Fibroblast of lung (primary cell): ENCODE data around the gene HBM. TPM values are rescaled to one million over a fixed set of nuclear protein-coding genes. Genes with fewer than 3 reads are reported as not detected.
A peak's percentile ranks its signal among the peaks of the same experiment; 100 is the strongest.

Source experiments
- DNase-seq, 2 donors: peaks; one replicate each; pipeline versions ENCODE4 v3.0.0 to v3.0.0-alpha.2; 2010; ENCODE audit warnings: low read depth in 2 of 2
- H2AFZ ChIP-seq: 2 replicates; pipeline ENCODE4 v1.5.1; 2012; ENCODE audit warnings: low read length, control low read depth, inconsistent platforms
- H3K27ac ChIP-seq: 2 replicates; pipeline ENCODE4 v1.5.1; 2011; ENCODE audit warnings: low read length, control low read depth; ENCODE audit not compliant: insufficient read depth
- H3K27me3 ChIP-seq: 2 replicates; pipeline ENCODE4 v1.5.1; 2011; ENCODE audit warnings: mild to moderate bottlenecking, low read length; ENCODE audit not compliant: control insufficient read depth, insufficient read depth
- H3K36me3 ChIP-seq: 2 replicates; pipeline ENCODE4 v1.5.1; 2011; ENCODE audit warnings: low read length; ENCODE audit not compliant: control insufficient read depth, insufficient read depth
- H3K4me1 ChIP-seq: 2 replicates; pipeline ENCODE4 v1.5.1; 2011; ENCODE audit warnings: low read length; ENCODE audit not compliant: control insufficient read depth, insufficient read depth; ENCODE audit errors: extremely low read depth
- H3K4me2 ChIP-seq: 2 replicates; pipeline ENCODE4 v1.5.1; 2011; ENCODE audit warnings: low read length, control low read depth; ENCODE audit not compliant: insufficient read depth; ENCODE audit errors: extremely low read depth
- H3K4me3 ChIP-seq, 4 experiments: fragments of 200-600 bp in 1 of 4; sonication (generic) in 1 of 4; replicated peaks in 1 of 4; 2 replicates each; pipeline ENCODE4 v1.5.1; 2011 to 2016; ENCODE audit warnings: low read length in 4 of 4, low read depth in 3 of 4, mild to moderate bottlenecking in 3 of 4, control low read depth in 2 of 4, inconsistent platforms in 1 of 4, mixed read lengths in 1 of 4; ENCODE audit not compliant: insufficient read depth in 1 of 4; ENCODE audit errors: control extremely low read depth in 1 of 4
- H3K79me2 ChIP-seq: 2 replicates; pipeline ENCODE4 v1.5.1; 2012; ENCODE audit warnings: mild to moderate bottlenecking, low read length, inconsistent platforms; ENCODE audit not compliant: control insufficient read depth, insufficient read depth
- H3K9ac ChIP-seq: 2 replicates; pipeline ENCODE4 v1.5.1; 2011; ENCODE audit warnings: mild to moderate bottlenecking, low read length, control low read depth; ENCODE audit not compliant: insufficient read depth
- H3K9me3 ChIP-seq: 2 replicates; pipeline ENCODE4 v1.5.1; 2012; ENCODE audit warnings: low read depth, low read length; ENCODE audit not compliant: control insufficient read depth, insufficient read depth
- H4K20me1 ChIP-seq: 2 replicates; pipeline ENCODE4 v1.5.1; 2011; ENCODE audit warnings: low read length; ENCODE audit not compliant: control insufficient read depth, insufficient read depth; ENCODE audit errors: extremely low read depth
- EZH2 ChIP-seq: IDR thresholded peaks from 2 replicates; pipeline ENCODE4 v1.5.1; 2012; ENCODE audit warnings: low read length, control low read depth, mild to moderate bottlenecking; ENCODE audit errors: missing control alignments
- polyA plus RNA-seq, 2 donors: library from polyadenylated mRNA; depleted of rRNA in 1 of 2; stranded (reverse) in 1 of 2; unstranded in 1 of 2; fragments of >200 nt; gene quantifications; 2 replicates each; pipeline ENCODE4 v1.2.1, GENCODE V29; 2011 to 2012; ENCODE audit warnings: missing spikeins in 1 of 2
- total RNA-seq: library from RNA; depleted of rRNA; stranded (reverse); fragments of >200 nt; gene quantifications from 2 replicates; pipeline ENCODE4 v1.2.1, GENCODE V29; 2014
- TF ChIP-seq, protein P1 (sequence below), 2 donors: IDR thresholded peaks in 1 of 2; conservative IDR thresholded peaks in 1 of 2; 1 replicate in 1 of 2; 2 replicates in 1 of 2; pipeline ENCODE4 v1.5.1; 2011 to 2012; ENCODE audit warnings: low read length in 2 of 2, control low read depth in 1 of 2, inconsistent platforms in 1 of 2, low read depth in 1 of 2, mild to moderate bottlenecking in 1 of 2

HBM gene
- total and polyA plus RNA-seq, 2 donors (not counting 1 experiment from before 2014, with no cell fraction given): not detected

DNA sequence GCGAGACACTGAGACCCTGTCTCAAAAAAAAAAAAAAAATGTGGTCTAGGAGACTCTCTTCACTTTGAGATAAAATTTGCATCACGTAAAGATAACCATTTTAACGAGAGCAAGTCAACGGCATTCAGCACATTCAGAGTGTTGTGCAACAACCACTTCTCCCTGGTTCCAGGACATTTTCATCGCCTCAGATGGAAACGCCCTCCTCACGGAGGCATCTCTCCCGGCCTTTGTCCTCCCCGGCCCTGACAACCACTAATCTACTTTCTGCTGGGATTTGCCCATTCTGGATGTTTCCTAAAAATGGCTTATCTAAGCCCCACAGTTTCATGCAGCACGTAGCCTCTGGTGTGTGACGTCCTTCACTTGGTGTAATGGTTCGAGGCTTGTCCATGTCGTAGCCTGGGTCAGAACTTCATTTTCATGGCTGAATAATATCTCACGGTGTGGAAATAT, 21.0 kb upstream of the HBM start:
- Histone ChIP-seq H3K9ac (no peak overlapping the region), H3K4me3 (no peak overlapping the region), H2AFZ (no peak overlapping the region), H4K20me1 (no peaks in the 10 kb centered on the region), H3K79me2 (no peaks in the 10 kb centered on the region), H3K9me3 (no peaks in the 10 kb centered on the region), H3K36me3 (no peaks in the 10 kb centered on the region), H3K27me3 (peaks cover 5% of the 10 kb centered on the region), H3K27ac (no peak overlapping the region), H3K4me2 (no peak overlapping the region), H3K4me1 (no peaks in the 10 kb centered on the region)
- TF ChIP-seq, protein P1, sequence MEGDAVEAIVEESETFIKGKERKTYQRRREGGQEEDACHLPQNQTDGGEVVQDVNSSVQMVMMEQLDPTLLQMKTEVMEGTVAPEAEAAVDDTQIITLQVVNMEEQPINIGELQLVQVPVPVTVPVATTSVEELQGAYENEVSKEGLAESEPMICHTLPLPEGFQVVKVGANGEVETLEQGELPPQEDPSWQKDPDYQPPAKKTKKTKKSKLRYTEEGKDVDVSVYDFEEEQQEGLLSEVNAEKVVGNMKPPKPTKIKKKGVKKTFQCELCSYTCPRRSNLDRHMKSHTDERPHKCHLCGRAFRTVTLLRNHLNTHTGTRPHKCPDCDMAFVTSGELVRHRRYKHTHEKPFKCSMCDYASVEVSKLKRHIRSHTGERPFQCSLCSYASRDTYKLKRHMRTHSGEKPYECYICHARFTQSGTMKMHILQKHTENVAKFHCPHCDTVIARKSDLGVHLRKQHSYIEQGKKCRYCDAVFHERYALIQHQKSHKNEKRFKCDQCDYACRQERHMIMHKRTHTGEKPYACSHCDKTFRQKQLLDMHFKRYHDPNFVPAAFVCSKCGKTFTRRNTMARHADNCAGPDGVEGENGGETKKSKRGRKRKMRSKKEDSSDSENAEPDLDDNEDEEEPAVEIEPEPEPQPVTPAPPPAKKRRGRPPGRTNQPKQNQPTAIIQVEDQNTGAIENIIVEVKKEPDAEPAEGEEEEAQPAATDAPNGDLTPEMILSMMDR (conservative IDR thresholded peaks at IDR 0.05 in 1 of 2, IDR thresholded peaks at IDR 0.05 in 1 of 2; ENCODE audit: low read depth in 1 of 2, low read length in 2 of 2): no peak
- TF ChIP-seq EZH2: no peak
- DNase-seq: no peak

- Histone ChIP-seq H3K27me3 (peaks cover 5% of the 10 kb centered on the region), H3K4me3 (no peak overlapping the region), H3K9ac (no peak overlapping the region), H4K20me1 (no peaks in the 10 kb centered on the region), H2AFZ (no peak overlapping the region), H3K9me3 (no peaks in the 10 kb centered on the region), H3K27ac (no peak overlapping the region), H3K36me3 (no peaks in the 10 kb centered on the region), H3K79me2 (no peaks in the 10 kb centered on the region), H3K4me1 (no peaks in the 10 kb centered on the region), H3K4me2 (no peak overlapping the region)
- TF ChIP-seq, protein P1 (conservative IDR thresholded peaks at IDR 0.05 in 1 of 2, IDR thresholded peaks at IDR 0.05 in 1 of 2; ENCODE audit: low read depth in 1 of 2, low read length in 2 of 2): no peak
- no peak for TF ChIP-seq EZH2
- no peak for DNase-seq
Observed at GRCh38 chr16:146646-147045, 19.1 kb upstream of the HBM start.

DNA sequence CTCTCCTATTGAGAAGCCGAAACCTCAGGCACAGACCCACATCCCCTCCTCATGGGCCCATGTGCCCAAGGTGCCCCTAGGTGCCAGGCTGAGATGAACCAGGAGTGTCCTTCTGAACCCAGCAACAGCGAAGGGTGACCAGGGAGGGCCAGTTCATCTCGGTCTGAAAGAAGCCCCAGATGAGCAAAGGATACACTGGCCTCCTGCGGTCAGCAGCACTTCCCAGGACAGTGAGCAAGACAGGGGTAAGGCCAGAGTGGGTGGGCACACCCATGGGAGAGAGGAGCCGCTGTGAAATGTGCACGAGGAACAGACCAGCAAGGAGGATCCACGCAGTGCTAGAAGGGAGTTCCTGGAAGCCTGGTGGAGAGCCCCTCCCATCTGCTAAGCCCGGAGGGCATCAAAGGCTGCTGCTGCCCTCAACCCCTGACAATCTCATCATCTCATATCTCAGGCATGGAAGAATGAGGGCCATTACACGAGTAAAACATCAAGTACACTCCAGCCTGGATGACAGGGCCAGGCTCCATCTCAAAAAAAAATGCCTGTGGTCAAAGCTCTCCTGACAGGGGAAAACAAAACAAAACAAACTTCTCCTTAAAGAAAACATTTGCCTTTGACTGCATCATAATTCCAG, 16.6 kb upstream of the HBM start:
- no peaks in the 10 kb centered on the region for H3K4me1 ChIP-seq
- TF ChIP-seq, protein P1 (conservative IDR thresholded peaks at IDR 0.05 in 1 of 2, IDR thresholded peaks at IDR 0.05 in 1 of 2; ENCODE audit: low read depth in 1 of 2, low read length in 2 of 2): no peak
- no peak for TF ChIP-seq EZH2
- peaks cover 5% of the 10 kb centered on the region for H3K27me3 ChIP-seq
- no peak overlapping the region for H2AFZ ChIP-seq
- H3K36me3 ChIP-seq: no peaks in the 10 kb centered on the region
- peak; percentile 30 to 45 for DNase-seq
- H3K4me2 ChIP-seq: peak overlapping the region; percentile 13
- H4K20me1 ChIP-seq: no peaks in the 10 kb centered on the region
- no peak overlapping the region for H3K9ac ChIP-seq
- no peak overlapping the region for H3K27ac ChIP-seq
- H3K79me2 ChIP-seq: no peaks in the 10 kb centered on the region
- H3K9me3 ChIP-seq: no peaks in the 10 kb centered on the region
- no peak overlapping the region for H3K4me3 ChIP-seq
